ENCODE measurements around the gene CPM.

GRCh38 chr12:68851592-68852306 is 81.2 kb downstream of the CPM start:
- TF ChIP-seq CTCF (optimal IDR thresholded peaks at IDR 0.05 in 1 of 3, IDR thresholded peaks at IDR 0.05 in 1 of 3, conservative IDR thresholded peaks at IDR 0.05 in 1 of 3; ENCODE audit: extremely low read depth in 1 of 3, insufficient read depth in 2 of 3, low read length in 3 of 3) (no peak), EZH2 (IDR thresholded peaks at IDR 0.05; ENCODE audit: low read length) (no peak)

All from keratinocyte (primary cell).